Neural progenitor cell (in vitro differentiated cells): Measurements from ENCODE around the gene ROPN1B. TPM values are rescaled to one million over a fixed set of nuclear protein-coding genes. Genes with fewer than 3 reads are reported as not detected.
A peak's percentile ranks its signal among the peaks of the same experiment; 100 is the strongest.

Source experiments
- DNase-seq: peaks from one replicate; pipeline ENCODE4 v3.0.0-alpha.2; 2016; ENCODE audit warnings: low spot score
- H2AFZ ChIP-seq: fragments of 200-600 bp; sonication (generic); replicated peaks from 2 replicates; pipeline ENCODE4 v1.6.1; 2016; ENCODE audit warnings: antibody characterized with exemption
- H3F3A ChIP-seq: fragments of 200-600 bp; sonication (generic); 2 replicates; pipeline ENCODE4 v1.6.1; 2016; ENCODE audit warnings: antibody characterized with exemption, low read depth
- H3K27ac ChIP-seq: fragments of 200-600 bp; sonication (generic); 2 replicates; pipeline ENCODE4 v1.5.1; 2016; ENCODE audit warnings: mild to moderate bottlenecking
- H3K27me3 ChIP-seq: fragments of 200-600 bp; sonication (generic); 2 replicates; pipeline ENCODE4 v1.6.1; 2016; ENCODE audit warnings: mild to moderate bottlenecking, moderate library complexity
- H3K36me3 ChIP-seq: fragments of 200-600 bp; sonication (generic); 2 replicates; pipeline ENCODE4 v1.5.1; 2016
- H3K4me1 ChIP-seq: fragments of 200-600 bp; sonication (generic); 2 replicates; pipeline ENCODE4 v1.6.1; 2016; ENCODE audit warnings: mixed run types
- H3K4me2 ChIP-seq: fragments of 200-600 bp; sonication (generic); 2 replicates; pipeline ENCODE4 v1.6.1; 2016
- H3K4me3 ChIP-seq: fragments of 200-600 bp; sonication (generic); 2 replicates; pipeline ENCODE4 v1.5.1; 2016
- H3K79me2 ChIP-seq: fragments of 200-600 bp; sonication (generic); 2 replicates; pipeline ENCODE4 v1.6.1; 2016; ENCODE audit warnings: low read depth
- H3K9ac ChIP-seq: fragments of 200-600 bp; sonication (generic); 2 replicates; pipeline ENCODE4 v1.6.1; 2016
- H3K9me3 ChIP-seq: fragments of 200-600 bp; sonication (generic); 2 replicates; pipeline ENCODE4 v1.5.1; 2016; ENCODE audit warnings: low read depth
- H4K20me1 ChIP-seq: fragments of 200-600 bp; sonication (generic); 2 replicates; pipeline ENCODE4 v1.6.1; 2016; ENCODE audit warnings: low read depth
- H3K27ac Mint-ChIP-seq: 3 replicates; pipeline ENCODE4 v1.8.0; 2021; ENCODE audit warnings: mixed read lengths
- H3K27me3 Mint-ChIP-seq: 2 replicates; pipeline ENCODE4 v1.8.0; 2022; ENCODE audit warnings: low read depth, mild to moderate bottlenecking, inconsistent platforms, moderate library complexity, mixed read lengths; ENCODE audit not compliant: insufficient read depth
- H3K36me3 Mint-ChIP-seq: 3 replicates; pipeline ENCODE4 v1.8.0; 2021; ENCODE audit warnings: mixed read lengths
- H3K4me1 Mint-ChIP-seq: 3 replicates; pipeline ENCODE4 v1.8.0; 2021; ENCODE audit warnings: mixed read lengths
- H3K4me3 Mint-ChIP-seq: 3 replicates; pipeline ENCODE4 v1.8.0; 2021; ENCODE audit warnings: mild to moderate bottlenecking, moderate library complexity, mixed read lengths
- H3K9me3 Mint-ChIP-seq: 3 replicates; pipeline ENCODE4 v1.8.0; 2020; ENCODE audit warnings: mixed read lengths
- CTCF ChIP-seq: fragments of 200-600 bp; sonication (generic); IDR thresholded peaks from 2 replicates; pipeline ENCODE4 v1.5.1; 2017; ENCODE audit warnings: antibody characterized with exemption, mild to moderate bottlenecking
- EZH2 ChIP-seq: fragments of 200-600 bp; sonication (generic); IDR thresholded peaks from 2 replicates; pipeline ENCODE4 v1.6.1; 2017; ENCODE audit warnings: antibody characterized with exemption, mild to moderate bottlenecking, moderate library complexity
- EZH2phosphoT487 ChIP-seq: fragments of 200-600 bp; sonication (generic); IDR thresholded peaks from 2 replicates; pipeline ENCODE4 v1.6.1; 2017; ENCODE audit warnings: antibody characterized with exemption
- total RNA-seq: library from RNA; depleted of rRNA; stranded (reverse); fragments of >200 nt; gene quantifications from 2 replicates; pipeline ENCODE4 v1.2.3, GENCODE V29; 2015; ENCODE audit warnings: low replicate concordance

The ROPN1B gene
- total RNA-seq, 1 donor from 2014 or later = not detected

DNA sequence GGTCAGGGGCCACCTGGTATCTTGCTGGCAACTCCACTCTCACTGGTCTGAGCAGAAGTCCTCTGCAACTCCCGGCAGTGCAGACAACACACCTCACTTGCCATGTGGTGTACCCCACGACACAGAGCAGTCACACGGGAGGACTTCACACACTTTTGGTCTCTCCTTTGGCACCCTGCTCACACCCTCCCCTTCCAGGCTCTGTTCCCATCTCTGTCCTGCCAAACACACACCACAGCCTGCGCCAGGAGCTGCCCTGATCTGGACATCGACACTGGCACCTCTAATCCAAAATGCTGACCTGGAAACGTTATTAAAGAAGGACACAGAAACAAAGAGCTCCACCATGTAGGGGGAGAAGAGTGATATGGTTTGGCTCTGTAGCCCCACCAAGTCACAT lies 57.8 kb downstream of the ROPN1B start:
- Mint-ChIP-seq H3K27ac (peak overlapping the region; percentile 89), H3K4me1 (peaks cover 4% of the 10 kb centered on the region), H3K9me3 (peaks cover 18% of the 10 kb centered on the region), H3K27me3 (no peaks in the 10 kb centered on the region), H3K4me3 (no peak overlapping the region), H3K36me3 (peaks cover 28% of the 10 kb centered on the region)
- H4K20me1 ChIP-seq = no peaks in the 10 kb centered on the region
- no peak overlapping the region for H3K9ac ChIP-seq
- no peak overlapping the region for H3K4me3 ChIP-seq
- H3K27me3 ChIP-seq = no peaks in the 10 kb centered on the region
- no peaks in the 10 kb centered on the region for H3K4me1 ChIP-seq
- no peak for DNase-seq
- H3K27ac ChIP-seq = no peak overlapping the region
- TF ChIP-seq EZH2 = no peak
- no peak for TF ChIP-seq EZH2phosphoT487
- no peak for TF ChIP-seq CTCF
- H3K79me2 ChIP-seq = no peaks in the 10 kb centered on the region
- no peaks in the 10 kb centered on the region for H3K36me3 ChIP-seq
- no peak overlapping the region for H3K4me2 ChIP-seq
- no peaks in the 10 kb centered on the region for H3K9me3 ChIP-seq
- no peaks in the 10 kb centered on the region for H3F3A ChIP-seq
- no peak overlapping the region for H2AFZ ChIP-seq

GRCh38 chr3:126028096-126028495 lies 59.1 kb downstream of the ROPN1B start:
- no peak overlapping the region for H3K4me3 ChIP-seq
- Mint-ChIP-seq H3K4me3 (no peak overlapping the region), H3K4me1 (peaks cover 4% of the 10 kb centered on the region), H3K36me3 (peaks cover 31% of the 10 kb centered on the region), H3K9me3 (peaks cover 18% of the 10 kb centered on the region), H3K27ac (no peak overlapping the region), H3K27me3 (no peaks in the 10 kb centered on the region)
- H3K79me2 ChIP-seq = no peaks in the 10 kb centered on the region
- H3K4me2 ChIP-seq = no peak overlapping the region
- no peaks in the 10 kb centered on the region for H3F3A ChIP-seq
- H3K27me3 ChIP-seq = no peaks in the 10 kb centered on the region
- no peak for TF ChIP-seq CTCF
- TF ChIP-seq EZH2phosphoT487 = no peak
- TF ChIP-seq EZH2 = no peak
- H3K4me1 ChIP-seq = no peaks in the 10 kb centered on the region
- H2AFZ ChIP-seq = no peak overlapping the region
- H3K36me3 ChIP-seq = no peaks in the 10 kb centered on the region
- H3K9me3 ChIP-seq = no peaks in the 10 kb centered on the region
- no peak overlapping the region for H3K9ac ChIP-seq
- DNase-seq = no peak
- H3K27ac ChIP-seq = no peak overlapping the region
- H4K20me1 ChIP-seq = no peaks in the 10 kb centered on the region

DNA sequence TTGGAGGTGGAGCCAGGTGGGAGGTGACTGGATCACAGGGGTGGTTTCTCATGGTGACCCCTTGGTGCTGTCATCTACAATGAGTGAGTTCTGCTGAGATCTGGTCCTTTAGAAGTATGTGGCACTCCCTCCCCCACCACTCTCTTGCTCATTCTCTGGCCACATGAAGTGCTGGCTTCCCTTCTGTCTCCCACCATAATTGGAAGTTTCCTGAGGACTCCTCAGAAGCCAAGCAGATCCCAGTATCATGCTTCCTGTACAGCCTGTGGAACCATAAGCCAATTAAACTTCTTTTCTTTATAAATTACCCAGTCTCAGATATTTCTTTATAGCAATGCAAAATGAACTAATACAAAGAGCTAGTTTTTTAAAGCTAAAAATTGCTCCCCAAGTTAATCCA lies 60.3 kb downstream of the ROPN1B start:
- H3K36me3 ChIP-seq = no peaks in the 10 kb centered on the region

More for the DNA sequence above, 60.3 kb downstream of the ROPN1B start:
- Histone ChIP-seq H3F3A (no peaks in the 10 kb centered on the region), H3K4me2 (no peak overlapping the region), H3K4me3 (no peak overlapping the region), H3K27me3 (no peaks in the 10 kb centered on the region), H3K27ac (no peak overlapping the region), H3K79me2 (no peaks in the 10 kb centered on the region), H4K20me1 (no peaks in the 10 kb centered on the region), H3K9me3 (no peaks in the 10 kb centered on the region), H2AFZ (no peak overlapping the region), H3K9ac (no peak overlapping the region), H3K4me1 (no peaks in the 10 kb centered on the region)
- TF ChIP-seq EZH2 = no peak
- no peak for TF ChIP-seq EZH2phosphoT487
- TF ChIP-seq CTCF = no peak
- Mint-ChIP-seq H3K27ac (no peak overlapping the region), H3K36me3 (peaks cover 34% of the 10 kb centered on the region), H3K27me3 (no peaks in the 10 kb centered on the region), H3K4me3 (no peak overlapping the region), H3K9me3 (peaks cover 18% of the 10 kb centered on the region), H3K4me1 (peaks cover 2% of the 10 kb centered on the region)
- no peak for DNase-seq
